ENCODE data around the gene TYW5.

- TF ChIP-seq CTCF (conservative IDR thresholded peaks at IDR 0.05 in 1 of 2, IDR thresholded peaks at IDR 0.05 in 1 of 2; ENCODE audit: low read depth in 1 of 2, low read length in 2 of 2), result no peak
- TF ChIP-seq EZH2 (IDR thresholded peaks at IDR 0.05; ENCODE audit: low read length, missing control alignments), result no peak
These were observed 318 bp downstream of the TYW5 start for GRCh38 chr2:199955007-199955338.

Measured in fibroblast of lung (primary cell).